ENCODE data around the gene HTR2A.

Gene HTR2A

DNA sequence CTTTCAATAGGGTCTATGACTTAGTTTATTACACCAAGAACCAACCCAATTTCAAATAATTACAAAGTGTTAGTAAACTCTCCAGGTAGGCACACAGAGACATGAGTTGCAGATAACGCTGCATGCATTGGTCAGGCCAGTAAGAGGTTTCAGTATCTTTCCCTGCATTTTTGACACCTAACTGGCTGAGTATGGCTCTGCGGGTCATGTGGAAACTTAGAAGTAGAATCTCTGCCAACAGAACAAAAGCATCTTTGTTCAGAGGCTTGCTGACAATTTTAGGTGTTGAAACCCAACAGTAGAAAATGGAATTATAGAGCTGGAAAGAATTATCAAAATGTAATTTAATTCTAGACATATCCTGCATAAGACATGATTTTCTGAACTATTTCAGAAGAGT, 25.3 kb downstream of the HTR2A start:
- DNase-seq (ENCODE audit: low read depth in 2 of 2, low spot score in 1 of 2), result no peak

DNA sequence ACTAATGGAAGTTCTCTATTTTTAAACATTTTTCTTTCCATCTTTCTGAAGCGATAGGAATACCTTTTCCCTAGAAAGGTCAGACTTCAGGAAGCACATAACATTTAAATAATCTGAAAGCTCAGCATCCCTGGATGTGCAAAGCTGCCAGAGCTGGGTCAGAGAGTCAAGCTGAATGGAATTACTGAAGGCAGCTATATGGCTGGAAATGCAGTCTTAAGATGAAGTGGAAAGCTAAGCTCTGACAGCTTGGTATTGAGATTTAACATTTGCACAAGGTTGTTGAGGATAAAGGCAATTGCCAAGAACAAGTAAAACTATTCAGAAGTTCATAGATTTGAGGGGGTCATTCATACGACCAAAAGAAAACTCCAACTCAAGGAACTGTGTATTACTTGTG, 28.8 kb downstream of the HTR2A start:
- no peak for DNase-seq (ENCODE audit: low read depth in 2 of 2, low spot score in 1 of 2)

DNA sequence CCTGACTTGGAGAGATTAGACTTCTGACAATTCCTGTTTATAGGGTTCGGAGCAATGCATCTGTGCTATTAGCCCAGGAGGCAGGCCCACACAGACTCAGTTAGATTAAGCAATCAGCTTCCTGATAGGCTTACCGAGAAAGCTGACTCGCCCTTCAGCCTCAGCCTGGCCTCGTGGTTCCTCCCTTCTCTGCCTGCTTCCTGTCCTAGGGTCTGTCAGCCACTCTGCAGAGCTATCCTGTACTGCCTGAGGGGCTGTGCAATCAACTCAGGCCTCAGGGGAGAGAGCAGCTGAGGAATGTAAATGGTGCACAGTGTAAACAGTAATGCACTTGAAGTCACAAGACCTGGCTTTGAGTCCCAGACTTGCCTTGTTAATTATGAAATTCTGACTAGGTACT, 30.7 kb downstream of the HTR2A start:
- no peak for DNase-seq (ENCODE audit: low read depth in 2 of 2, low spot score in 1 of 2)

DNA sequence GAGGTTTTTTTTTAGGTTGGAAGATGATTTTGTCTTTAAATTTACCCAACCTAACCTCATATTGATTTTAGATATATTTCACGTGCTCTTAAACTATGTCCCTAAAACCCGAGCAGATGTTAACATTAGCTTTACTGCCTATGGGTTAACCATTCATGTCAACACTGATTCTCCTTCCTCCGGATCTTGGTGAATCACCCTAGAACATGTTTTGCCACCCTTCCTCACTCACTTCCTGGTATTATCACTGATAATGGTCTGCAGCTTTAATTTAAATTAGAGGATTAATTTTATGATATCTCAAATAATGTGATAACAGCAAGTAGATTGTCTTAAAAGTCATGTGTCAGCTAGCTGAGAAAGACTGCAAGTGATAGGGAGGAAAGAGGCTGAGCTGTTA, 31.9 kb downstream of the HTR2A start:
- no peak for DNase-seq (ENCODE audit: low read depth in 2 of 2, low spot score in 1 of 2)

DNA sequence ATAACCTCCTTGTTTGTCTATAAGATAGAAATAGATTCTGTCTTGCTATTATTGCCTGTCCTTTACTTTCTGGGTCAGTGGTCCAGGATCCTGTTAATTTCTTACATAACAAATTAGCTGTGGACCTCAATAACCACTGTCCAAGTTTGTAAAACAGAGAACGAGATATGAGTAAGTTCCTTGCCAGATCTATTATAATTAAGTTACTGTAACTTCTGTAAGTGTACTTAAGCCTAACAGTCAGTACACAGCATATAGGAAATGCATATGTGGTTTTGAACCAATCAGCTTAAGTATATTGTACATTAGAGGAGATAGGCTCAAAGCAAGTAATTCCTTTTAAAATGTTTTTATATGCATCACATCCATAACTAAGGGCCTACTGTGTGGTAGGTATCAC, 34.9 kb downstream of the HTR2A start:
- no peak for DNase-seq (ENCODE audit: low read depth in 2 of 2, low spot score in 1 of 2)

GRCh38 chr13:46860722-46861121, 36.1 kb downstream of the HTR2A start:
- DNase-seq (ENCODE audit: low read depth in 2 of 2, low spot score in 1 of 2), result no peak

- DNase-seq (ENCODE audit: low read depth in 2 of 2, low spot score in 1 of 2), result no peak
Measured at GRCh38 chr13:46858776-46859175, 38.1 kb downstream of the HTR2A start.

GRCh38 chr13:46858163-46858562, 38.7 kb downstream of the HTR2A start:
- no peak for DNase-seq (ENCODE audit: low read depth in 2 of 2, low spot score in 1 of 2)

GRCh38 chr13:46855664-46856063, 41.2 kb downstream of the HTR2A start:
- no peak for DNase-seq (ENCODE audit: low read depth in 2 of 2, low spot score in 1 of 2)

DNA sequence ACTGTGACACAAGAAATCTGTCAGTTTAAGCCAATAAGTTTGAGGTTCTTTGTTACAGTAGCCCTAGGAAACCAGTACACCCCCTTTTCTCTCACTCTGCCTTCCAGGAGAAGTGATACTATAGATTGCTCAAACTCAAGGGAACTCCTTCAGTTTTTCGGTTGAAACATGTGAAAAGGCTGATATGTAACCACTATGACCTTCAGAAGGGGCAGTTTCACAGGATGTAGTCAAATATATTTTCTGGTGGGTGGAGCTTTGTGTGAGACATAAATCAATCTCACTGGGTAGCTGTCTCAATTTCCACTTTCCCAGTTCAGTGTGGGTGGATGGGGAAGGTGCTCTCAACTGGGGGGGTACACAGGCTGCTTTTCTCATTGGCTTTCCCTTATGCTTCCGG, 41.7 kb downstream of the HTR2A start:
- DNase-seq (ENCODE audit: low read depth in 2 of 2, low spot score in 1 of 2), result no peak

DNA sequence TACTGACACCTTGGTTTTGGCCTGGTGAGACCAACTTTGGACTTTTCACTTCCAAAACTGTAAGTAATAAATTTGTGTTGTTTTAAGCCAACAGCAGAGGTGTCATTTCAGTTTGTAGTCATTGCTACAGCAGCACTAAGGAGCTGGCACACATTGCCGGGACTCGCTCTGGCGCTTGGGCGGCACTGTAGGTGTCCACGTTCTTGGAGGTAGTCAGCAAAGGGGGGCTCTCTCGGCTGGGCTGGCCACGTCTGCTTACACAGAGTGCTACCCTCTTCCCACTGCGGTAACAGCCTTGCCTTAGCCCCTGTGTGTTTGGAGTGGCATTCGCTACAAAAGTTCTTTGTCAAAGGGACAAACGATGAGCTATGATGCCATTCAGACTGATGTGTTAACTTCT, 44.7 kb downstream of the HTR2A start:
- DNase-seq (ENCODE audit: low read depth in 2 of 2, low spot score in 1 of 2), result no peak

DNA sequence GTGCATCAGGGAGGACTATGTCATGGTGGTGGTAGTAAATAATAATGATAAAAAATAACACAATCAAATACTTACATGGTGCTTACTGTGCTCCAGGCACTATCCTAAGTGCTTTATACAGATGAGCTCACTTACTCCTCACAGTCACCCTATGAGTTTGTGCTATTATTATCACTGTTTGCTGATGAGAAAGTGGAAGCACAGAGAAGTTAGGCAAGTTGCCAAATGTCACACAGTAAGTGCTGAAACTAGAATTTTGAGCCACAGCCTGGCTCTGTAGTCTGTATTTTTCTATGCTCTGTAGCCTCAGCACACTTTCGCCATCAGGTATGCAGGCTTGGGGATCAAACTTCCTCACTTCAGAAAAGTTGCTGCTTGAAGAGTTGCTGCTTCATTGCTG, 46.6 kb downstream of the HTR2A start:
- DNase-seq (ENCODE audit: low read depth in 2 of 2, low spot score in 1 of 2), result no peak

- DNase-seq (ENCODE audit: low read depth in 2 of 2, low spot score in 1 of 2), result no peak
Measured at GRCh38 chr13:46846726-46847125, 50.1 kb downstream of the HTR2A start.

DNA sequence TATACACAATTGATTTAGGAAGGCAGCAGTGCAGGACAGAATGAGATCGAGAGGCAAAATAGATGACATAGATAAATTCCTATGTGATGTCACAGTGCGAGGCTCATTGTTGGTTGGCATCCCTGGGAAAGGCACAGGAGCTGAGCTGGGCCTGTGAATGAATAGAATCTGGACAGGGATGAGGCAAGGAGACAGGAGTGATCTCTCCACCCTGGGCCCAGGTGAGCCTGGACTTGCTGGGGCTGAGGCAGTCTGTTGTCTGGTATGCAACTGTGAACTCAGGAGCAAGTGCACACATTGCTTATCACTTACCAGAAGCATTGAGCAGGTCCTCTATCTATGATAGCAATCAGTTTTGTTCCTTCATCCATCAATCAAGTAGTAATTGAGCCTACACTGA, 51.7 kb downstream of the HTR2A start:
- no peak for DNase-seq (ENCODE audit: low read depth in 2 of 2, low spot score in 1 of 2)

GRCh38 chr13:46844431-46844830, 52.4 kb downstream of the HTR2A start:
- DNase-seq (ENCODE audit: low read depth in 2 of 2, low spot score in 1 of 2), result no peak

DNA sequence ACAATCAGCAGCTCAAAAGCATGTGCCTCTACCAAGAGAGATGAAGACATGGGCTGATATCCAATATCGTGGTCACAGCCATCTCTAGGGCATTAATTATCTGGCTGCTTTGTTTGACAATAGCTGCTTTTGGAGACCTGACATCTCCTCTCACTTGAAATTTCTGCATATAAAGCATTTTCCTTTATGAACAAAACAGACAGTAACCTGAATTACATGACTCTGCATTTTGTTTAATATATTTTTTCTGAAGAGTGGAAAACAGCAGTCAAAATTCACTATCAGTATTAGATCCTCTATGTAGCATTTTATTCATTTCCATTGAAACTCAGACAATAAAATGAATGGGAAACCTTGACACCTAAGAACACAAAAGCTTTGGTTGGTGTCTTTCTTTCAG, 57.5 kb downstream of the HTR2A start:
- no peak for DNase-seq (ENCODE audit: low read depth in 2 of 2, low spot score in 1 of 2)

DNA sequence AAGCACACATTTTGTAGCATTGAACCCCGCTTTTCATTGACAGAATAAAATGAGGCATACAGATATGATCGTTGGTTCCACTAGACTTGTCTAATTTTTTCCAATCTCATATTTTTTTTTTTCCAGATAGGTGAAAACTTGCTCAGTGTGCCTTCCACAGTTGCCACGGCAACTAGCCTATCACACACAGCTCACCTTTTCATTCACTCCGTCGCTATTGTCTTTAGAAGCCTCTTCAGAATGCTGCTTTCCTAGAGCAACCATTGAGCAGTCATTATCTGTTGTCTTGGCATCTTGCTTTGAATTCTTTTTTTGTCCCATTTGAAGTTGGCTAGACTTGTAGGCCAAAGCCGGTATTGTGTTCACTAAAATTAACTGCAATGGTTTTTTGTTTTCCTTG, 62.2 kb downstream of the HTR2A start:
- no peak for DNase-seq (ENCODE audit: low read depth in 2 of 2, low spot score in 1 of 2)

- DNase-seq (ENCODE audit: low read depth in 2 of 2, low spot score in 1 of 2), result no peak
Measured at GRCh38 chr13:46831588-46832194, 65.2 kb downstream of the HTR2A start.

GRCh38 chr13:46830405-46831005, 66.3 kb downstream of the HTR2A start:
- no peak for DNase-seq (ENCODE audit: low read depth in 2 of 2, low spot score in 1 of 2)

DNA sequence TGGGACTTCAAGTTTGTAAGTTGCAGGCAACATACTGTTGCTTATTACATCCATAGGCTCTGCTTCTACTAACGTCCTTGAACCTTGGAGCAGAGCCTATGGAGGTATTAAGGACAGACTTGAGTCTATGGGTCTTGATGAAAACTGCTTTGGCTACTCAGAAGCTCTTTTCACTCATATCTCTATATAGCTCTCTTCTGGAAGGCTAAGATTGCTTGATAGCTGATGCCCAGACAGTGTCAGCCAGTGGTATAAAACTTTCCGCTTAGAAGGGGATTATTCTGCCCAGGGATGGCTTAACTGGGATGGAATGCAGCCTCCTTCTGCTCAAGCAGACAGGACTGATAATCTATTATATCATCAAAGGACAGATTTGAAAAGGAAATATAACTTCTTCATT, 74.3 kb downstream of the HTR2A start:
- no peak for DNase-seq (ENCODE audit: low read depth in 2 of 2, low spot score in 1 of 2)

DNA sequence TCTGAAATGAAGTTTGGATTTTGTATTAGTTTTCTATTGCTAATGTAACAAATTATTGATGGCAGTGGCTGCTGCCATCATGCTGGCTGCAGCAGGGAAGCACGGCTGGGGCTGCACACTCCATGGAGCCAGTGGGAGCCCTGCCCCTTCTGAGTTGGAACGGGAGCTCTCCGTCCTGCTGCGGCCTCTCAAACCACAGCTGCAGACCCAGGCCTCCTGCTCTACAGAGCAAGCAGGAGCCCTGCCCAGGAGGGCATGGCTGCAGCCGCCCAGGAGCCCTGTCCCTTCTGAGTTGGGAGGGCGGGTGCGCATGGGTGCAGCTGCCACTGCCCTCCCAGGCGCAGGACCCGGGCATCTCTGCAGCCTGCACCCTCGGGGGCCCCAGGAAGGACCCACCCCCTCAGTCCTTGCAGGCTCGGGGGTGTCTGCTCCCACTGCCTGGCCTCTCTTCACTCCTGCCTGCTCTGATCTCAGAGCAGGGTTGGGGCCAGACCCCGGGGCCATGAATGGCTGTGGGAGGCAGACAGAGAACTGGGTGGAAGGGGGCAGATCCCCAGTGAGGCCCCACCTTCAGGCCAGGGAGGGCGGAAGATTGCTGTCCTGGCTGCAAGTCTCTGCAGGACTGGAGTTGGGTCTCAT, 78.9 kb downstream of the HTR2A start:
- no peak for DNase-seq (ENCODE audit: low read depth in 2 of 2, low spot score in 1 of 2)

DNA sequence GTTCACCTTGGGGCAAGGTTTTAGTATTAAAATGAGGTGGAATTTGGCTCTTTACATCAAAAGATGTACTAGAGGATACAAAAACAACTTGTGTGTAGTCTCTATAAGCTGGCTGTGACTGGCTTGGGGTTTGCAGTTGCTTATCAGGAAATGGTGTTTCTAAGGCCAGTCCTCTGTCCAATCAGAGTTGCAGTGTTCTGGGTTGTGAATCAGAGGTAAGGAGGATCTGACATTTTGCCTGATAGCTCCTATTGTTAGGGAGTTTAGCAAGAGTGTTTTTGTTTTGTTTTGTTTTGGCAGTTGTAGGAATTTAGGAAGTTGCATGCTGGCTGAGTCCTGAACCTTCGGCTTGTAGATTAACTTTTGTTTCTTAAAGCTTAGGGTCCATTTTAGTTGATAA, 79.8 kb downstream of the HTR2A start:
- DNase-seq (ENCODE audit: low read depth in 2 of 2, low spot score in 1 of 2), result no peak

DNA sequence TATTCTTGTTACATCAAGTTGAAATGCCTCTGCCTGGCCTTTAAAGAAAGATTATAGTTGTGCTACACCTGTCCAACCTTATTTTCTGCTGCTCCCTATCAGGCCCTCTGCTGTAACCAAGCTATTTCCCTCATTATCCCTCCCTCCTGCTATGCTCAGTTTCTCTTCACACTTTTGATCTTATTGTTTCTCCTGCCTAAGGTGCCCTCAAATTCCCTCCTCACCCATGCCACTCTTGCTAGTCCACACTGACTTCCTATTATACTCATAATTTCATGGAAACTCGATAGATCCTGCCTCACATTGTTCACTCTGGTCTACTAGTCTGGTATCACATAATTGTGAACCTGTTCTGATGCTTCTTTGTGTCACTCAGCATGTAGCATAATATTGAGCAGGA, 80.5 kb downstream of the HTR2A start:
- no peak for DNase-seq (ENCODE audit: low read depth in 2 of 2, low spot score in 1 of 2)

All from stimulated activated CD8-positive, alpha-beta memory T cell treated with anti-CD3 and anti-CD28 coated beads, Interleukin-4, amount 100 ng/mL, for 4 hours (primary cell).